Activated CD8-positive, alpha-beta memory T cell treated with anti-CD3 and anti-CD28 coated beads, Interleukin-2, amount 50 U/mL, for 48 hours (primary cell): ENCODE results near the gene TCEA3.

ENCODE experiments used
- DNase-seq: peaks from one replicate; pipeline ENCODE4 v3.0.0-alpha.2; 2020

The TCEA3 gene

DNA sequence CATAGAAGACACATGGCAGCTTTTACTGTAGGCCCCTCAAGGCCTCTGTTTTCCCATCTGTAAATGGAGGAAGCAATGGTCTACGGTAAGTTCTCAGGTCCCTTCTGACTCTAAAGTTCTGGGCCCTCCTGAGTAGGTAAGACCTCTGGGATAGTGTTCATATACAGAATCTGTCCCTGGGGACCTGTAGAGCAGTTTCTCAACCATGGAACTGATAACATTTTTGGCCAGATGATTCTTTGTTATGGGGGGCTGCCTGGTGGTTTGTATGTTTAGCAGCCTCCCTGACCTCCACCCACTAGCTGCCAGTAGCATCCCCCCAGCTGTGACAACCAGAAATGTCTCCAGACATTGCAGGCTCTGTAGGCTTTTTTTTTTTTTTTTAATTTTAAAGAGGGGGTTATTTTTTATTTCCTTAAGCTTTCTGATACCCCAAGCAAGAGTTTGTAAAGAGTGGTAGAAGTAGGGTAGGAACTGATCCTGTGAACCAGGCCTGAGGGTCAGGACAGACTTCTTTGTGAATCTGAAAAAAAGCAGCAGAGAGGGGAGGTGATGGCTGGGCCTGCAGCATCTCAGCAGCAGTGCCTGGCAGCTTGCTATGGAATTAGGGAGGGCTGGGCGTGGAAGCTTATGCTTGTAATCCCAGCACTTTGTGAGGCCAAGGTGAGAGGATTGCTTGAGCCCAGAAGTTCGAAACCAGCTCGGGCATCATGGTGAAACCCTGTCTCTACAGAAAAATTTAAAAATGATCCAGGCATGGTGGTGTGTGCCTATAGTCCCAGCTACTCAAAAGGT, 20.2 kb upstream of the TCEA3 start:
- DNase-seq: no peak

DNA sequence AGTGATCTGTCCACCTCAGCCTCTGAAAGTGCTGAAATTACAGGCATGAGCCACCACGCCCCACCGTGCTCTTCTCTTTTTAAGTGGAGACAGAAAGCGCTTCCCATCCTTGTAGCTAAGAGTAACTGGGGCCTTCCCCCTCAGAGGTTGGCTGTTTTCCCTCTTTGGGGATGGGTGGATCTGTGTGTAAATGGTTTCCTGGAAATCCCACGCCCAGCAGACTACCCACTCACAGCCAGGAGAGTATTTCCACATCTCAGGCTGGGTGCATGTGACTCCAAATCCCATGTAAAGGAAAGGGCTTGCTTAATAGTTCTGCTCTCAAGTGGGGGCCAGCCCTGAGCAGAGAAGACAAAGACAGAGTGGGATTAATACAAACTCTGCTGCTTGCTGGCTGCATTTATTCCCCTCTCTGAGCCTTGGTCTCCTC, 19.6 kb upstream of the TCEA3 start:
- DNase-seq: no peak

- DNase-seq: no peak
Observed at GRCh38 chr1:23442751-23443150, 18.2 kb upstream of the TCEA3 start.

DNA sequence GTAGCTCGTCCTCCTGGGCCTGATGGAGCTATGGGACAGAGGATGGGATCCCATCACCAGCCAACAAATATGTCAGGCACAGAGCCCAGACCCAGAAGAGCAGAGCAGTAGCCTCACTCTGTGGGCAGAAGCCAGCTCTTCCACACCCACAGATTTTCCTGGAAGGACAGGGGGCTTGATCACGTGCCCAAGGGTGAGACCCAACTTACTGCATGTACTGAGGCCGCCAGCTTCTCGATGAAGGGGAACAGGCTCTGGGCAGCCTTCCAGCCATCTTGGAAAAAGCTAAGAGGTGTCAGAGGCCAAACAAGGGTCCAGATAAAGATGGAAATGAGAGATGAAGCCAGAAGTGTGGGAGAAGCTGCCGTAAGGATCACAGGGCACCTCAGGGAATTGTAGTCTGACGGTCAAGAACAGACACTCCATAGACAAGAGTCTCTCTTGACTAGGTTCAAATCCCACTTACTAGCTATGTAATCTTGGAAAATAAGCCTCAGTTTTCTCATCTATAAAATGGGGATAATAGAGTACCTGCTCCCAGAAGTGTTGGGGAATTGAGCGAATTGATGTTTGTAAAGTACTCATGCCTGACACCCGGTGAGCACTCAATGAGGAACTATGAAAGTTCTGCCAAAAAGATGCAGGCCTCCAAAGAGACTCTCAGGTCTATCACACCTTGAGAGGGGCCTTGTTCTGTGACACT, 17.0 kb upstream of the TCEA3 start:
- no peak for DNase-seq

DNA sequence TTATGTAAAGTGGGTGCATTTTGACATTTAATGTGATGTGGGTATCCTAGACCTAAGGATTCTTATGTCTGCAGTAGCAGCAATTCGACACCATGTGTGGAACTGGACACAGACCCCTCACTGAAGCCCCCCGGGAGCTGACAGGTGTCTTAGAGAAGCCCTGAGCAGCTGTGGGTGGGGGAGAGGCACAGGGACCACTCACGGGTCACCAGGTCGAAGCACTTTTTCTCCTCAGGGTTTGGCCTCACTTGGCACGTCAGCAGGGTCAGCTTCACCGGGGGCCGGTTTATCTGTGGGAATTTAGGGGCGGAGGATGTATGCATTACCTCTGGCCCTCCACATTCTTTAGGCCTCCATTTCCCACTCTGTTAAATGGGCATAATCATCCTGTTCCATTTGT, 14.0 kb upstream of the TCEA3 start:
- no peak for DNase-seq

- no peak for DNase-seq
Observed at GRCh38 chr1:23437355-23437664, 12.8 kb upstream of the TCEA3 start.

- peak; percentile 61 for DNase-seq
Observed at GRCh38 chr1:23436520-23437354, 12.2 kb upstream of the TCEA3 start.

- DNase-seq: no peak
Observed at GRCh38 chr1:23434260-23434775, 9.8 kb upstream of the TCEA3 start.

DNA sequence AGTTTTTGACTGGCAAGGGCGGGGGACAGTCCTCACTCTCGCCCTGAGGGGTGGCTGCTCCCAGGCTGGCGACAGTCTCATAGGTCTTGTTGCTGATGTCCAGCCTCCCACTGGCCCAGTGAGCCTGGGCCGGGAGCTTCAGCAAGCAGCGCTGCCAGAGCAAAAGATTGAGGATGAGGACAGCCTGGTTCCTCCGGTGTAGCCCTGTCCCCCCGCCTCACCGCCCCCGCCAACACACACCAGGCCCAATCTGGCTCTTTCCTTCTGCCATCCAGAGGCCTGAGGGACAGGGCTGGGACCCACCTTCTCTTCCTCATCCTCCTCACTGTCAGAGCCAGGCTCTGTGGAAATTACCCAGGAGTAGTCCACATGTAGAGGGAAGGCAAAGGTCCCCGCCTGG, 8.6 kb upstream of the TCEA3 start:
- DNase-seq: no peak

DNA sequence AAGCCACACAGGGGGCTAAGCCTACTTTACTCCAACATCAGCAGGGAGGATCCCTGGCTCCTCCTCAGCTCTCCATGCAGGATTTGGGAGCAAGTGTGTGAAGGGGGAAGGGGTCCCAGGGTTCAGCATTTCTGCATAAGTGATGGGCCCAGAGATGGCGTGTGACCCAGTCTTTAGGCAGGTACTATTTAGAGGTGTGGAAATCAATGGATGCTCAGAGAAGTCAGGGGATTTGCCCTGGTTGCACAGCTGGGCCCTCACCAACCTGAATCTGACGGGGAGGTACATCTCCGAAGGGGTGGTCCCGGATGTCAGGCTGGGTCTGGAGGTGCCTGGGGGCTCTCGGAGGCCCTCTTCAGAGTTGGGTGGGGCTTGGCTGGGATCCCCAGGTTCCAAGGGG, 6.9 kb upstream of the TCEA3 start:
- no peak for DNase-seq

DNA sequence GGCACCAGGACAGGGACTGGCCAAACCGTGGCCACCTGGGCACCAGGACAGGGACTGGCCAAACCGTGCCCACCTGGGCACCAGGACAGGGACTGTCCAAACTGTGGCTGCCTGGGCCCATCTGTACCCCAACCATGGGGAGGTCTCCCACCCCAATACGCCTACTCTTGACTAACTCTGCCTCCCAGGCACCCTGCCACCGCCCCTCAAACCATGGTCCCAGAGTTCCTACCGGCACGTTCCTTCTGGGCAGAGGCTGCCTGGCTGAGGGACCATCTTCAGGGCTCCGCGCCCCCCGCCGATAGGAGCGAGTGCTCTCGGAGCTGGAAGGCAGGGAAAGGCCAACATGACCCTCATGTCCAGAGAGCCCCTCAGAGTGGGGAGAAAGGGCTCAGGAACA, 6.3 kb upstream of the TCEA3 start:
- DNase-seq: no peak

- DNase-seq: no peak
Observed at GRCh38 chr1:23428136-23428905, 3.8 kb upstream of the TCEA3 start.

DNA sequence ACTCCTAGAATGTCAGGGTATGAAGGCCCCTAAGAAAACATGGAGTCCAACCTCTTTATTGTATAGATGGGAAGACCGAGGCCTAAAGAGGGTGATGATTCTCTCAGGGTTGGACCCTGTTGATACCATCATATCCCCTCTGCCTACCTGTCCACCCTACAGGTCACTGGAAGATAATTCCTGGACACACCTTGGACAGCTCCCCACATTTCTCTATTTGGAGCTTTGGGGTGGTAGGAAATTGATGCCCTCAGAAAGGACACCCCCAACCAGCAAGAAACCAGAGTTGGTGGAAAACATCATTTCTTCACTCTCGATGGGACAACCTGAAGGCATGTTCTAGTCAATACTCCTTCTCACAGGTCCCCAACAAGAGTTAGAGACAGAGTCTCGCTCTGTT, 3.0 kb upstream of the TCEA3 start:
- DNase-seq: no peak

GRCh38 chr1:23426828-23427227, 2.3 kb upstream of the TCEA3 start:
- DNase-seq: no peak

DNA sequence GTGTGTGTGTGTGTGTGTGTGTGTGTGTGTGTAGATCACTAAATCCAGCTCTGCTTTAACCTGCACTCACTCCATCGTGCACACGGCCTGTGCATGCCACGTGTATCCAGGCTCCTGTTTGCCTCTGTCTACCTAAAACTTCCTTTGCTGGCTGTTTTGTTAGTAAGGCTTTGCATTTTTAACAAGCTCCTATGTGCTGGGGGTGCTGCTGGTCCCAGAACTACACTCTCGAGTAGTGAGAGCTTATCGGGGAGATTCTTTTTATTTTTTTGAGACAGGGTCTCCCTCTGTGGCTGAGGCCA, 596 bp upstream of the TCEA3 start:
- DNase-seq: no peak

DNA sequence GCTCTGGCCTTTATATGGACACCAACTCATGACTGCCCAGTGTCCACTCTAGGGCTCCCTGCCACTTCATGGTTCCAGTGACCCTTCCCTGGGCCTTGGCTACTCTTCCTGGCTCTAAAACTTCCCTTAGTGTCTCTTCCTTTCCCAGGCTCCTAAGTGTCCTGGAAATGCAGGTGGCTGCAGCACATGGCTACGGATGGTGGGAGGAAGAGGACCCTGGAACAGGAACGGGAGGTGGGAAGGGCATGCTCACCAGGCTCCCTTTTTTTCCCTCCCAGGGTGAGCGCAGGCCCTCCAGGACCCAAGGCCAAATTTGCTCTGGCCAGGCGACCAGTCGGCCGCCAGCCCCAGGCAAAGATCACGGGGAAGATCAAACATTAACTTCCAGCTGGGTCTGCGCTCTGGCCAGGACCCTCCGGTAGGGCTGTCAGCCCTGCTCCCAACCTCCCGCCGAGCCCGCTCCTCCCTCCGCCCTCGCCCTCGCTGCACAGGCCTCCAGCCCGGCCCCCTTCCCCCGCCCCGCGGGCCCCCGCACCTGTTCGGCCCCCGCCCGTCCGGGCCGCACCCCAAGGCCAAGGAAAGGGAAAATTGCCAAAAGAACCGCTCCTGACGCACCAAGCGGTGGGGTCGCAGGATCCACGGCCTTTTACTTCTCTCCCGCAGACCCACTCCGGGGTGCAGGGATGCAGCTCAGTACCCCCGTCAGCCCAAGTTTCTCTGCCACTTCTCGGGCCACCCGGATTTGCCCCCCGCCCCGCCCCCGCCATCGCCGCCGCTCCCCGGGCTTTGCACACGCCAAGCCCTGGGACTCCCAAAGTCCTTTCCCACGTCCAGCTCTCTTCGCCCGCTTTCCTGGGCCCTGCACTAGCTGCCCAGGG, 894 bp downstream of the TCEA3 start:
- DNase-seq: peak; percentile 54

DNA sequence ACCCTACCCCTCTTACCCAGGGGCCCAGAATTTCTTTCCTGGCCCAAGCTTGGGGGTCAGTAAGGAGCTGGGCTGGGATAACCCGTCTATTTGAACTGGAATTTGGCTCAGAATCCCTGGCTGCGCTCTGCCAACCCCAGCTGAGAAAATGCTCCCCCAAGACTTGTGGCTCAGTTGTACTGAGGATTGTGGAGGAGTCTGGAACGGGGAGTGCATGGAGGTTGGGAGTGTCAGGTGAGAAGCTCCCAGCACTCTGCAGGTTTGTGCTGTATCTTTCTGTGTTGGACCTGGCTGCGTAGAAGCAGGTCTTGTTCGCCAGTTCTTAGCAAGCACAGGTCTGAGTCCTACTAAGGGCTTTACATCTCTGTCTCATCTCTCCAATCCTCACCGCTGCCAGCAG, 1.6 kb downstream of the TCEA3 start:
- no peak for DNase-seq

DNA sequence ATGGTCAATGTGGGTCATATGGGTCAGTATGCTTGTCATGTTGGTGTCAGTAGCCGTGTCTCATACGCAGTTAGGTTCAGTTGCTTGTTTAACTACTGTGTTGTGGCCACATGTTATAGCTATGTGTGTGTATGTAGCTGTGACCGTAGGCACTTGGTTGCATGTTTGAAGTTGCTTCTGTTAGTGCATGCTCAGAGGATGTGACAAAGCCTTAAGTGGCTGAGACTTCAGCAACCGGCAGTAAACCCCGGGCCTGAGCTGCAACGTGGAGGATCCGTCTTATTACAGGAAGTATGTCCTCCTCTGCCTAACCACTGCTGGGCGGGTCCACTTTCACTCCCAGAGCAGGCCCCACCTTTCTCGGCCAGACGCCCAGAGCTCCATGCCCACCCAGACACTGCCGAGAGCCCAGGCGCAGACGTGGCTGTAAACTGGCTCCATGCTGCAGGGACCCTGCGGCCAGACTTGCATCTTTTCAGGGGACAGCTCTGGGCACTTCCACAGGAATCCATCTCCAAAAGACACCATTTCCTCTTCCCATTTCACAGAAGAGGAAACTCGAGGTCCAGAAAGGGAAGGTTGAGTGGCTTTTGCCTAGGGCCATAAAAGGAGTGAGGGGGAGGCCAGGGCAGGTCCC, 2.2 kb downstream of the TCEA3 start:
- DNase-seq: peak; percentile 64

- DNase-seq: no peak
Observed at GRCh38 chr1:23421753-23422240, 2.8 kb downstream of the TCEA3 start.

DNA sequence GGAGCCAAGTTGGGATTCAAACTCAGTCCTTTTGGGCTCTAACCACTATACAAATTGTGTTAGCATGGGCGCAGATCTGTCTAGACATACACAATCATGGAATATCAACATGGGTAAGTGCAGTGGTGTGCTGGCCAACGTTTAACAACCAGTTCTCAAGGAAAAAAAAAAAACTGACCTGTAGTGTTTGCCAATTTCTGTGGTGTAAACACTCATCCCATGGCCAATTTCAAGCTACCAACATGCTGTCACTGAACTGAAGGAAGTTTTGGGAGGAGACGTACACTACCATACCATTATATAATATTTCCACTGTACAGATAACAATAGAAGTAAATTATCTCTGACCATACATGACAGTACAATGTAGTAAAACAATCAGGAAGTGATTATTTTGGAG, 3.2 kb downstream of the TCEA3 start:
- DNase-seq: no peak

GRCh38 chr1:23420778-23421177, 3.8 kb downstream of the TCEA3 start:
- no peak for DNase-seq
